K562 (cell line): ENCODE data around the gene CUL4B. TPM values are rescaled to one million over a fixed set of nuclear protein-coding genes. Genes with fewer than 3 reads are reported as not detected.

ENCODE experiments used
- ATAC-seq: fragments of 200-7000 bp; cut with Tn5 transposase; 3 replicates; pipeline ENCODE4 v1.9.1; 2020; ENCODE audit warnings: moderate library complexity
- BruUV-seq: library from RNA; stranded (reverse); fragments of 400-500 nt; replicated peaks from 2 replicates; lab custom pipeline; 2021; lab: Mats Ljungman, UMichigan
- CTCF ChIA-PET: fragments of 300-600 bp; formaldehyde crosslinking; extraction: SDS; loops from one replicate; lab custom pipeline; 2021; ENCODE audit warnings: low intra/inter-chr PET ratio; lab: Yijun Ruan, JAX
- POLR2A ChIA-PET: fragments of 300-600, 350-650 bp; sonication (Branson Sonifier 250); formaldehyde crosslinking; extraction: SDS; loops from one replicate; lab custom pipeline; 2021; ENCODE audit warnings: antibody characterized with exemption, inconsistent platforms; lab: Yijun Ruan, JAX
- DNase-seq, 4 experiments: peaks; one replicate each; pipeline versions ENCODE4 v3.0.0 to v3.0.0-alpha.2; 2011 to 2018; ENCODE audit warnings: low spot score in 3 of 4, mixed read lengths in 3 of 4; ENCODE audit errors: extremely low read depth in 1 of 4
- FAIRE-seq: peaks from 2 replicates; lab custom pipeline; 2011; peaks lifted over from hg19 to GRCh38; lab: Jason Lieb, UNC
- H2AFZ ChIP-seq: 2 replicates; pipeline ENCODE4 v1.6.0; 2011; ENCODE audit warnings: low read depth, low read length, control low read depth, inconsistent platforms
- H3K27ac ChIP-seq: fragments of 200-600 bp; 3 replicates; pipeline ENCODE4 v1.8.0; 2011; ENCODE audit warnings: low read depth, mild to moderate bottlenecking, control low read depth, inconsistent platforms, low read length, moderate library complexity, mixed read lengths; ENCODE audit errors: extremely low read depth
- H3K27me3 ChIP-seq, 2 experiments: fragments of 300-600 bp in 1 of 2; 2 replicates in 1 of 2; 3 replicates in 1 of 2; pipeline versions ENCODE4 v1.6.0 to v1.8.0; 2011; ENCODE audit warnings: inconsistent platforms in 2 of 2, low read length in 2 of 2, mild to moderate bottlenecking in 1 of 2, mixed read lengths in 1 of 2, moderate library complexity in 1 of 2; ENCODE audit not compliant: control insufficient read depth in 2 of 2, insufficient read depth in 2 of 2
- H3K36me3 ChIP-seq: fragments of 300-600 bp; 3 replicates; pipeline ENCODE4 v1.8.0; 2011; ENCODE audit warnings: mild to moderate bottlenecking, low read length, inconsistent platforms; ENCODE audit not compliant: control insufficient read depth, insufficient read depth
- H3K4me1 ChIP-seq, 2 experiments: fragments of 200-600 bp in 1 of 2; replicated peaks in 1 of 2; 2 replicates in 1 of 2; 3 replicates in 1 of 2; pipeline versions ENCODE4 v1.5.1 to v1.8.0; 2011; ENCODE audit warnings: inconsistent platforms in 2 of 2, low read length in 2 of 2, mild to moderate bottlenecking in 1 of 2, mixed read lengths in 1 of 2, moderate library complexity in 1 of 2; ENCODE audit not compliant: control insufficient read depth in 2 of 2, insufficient read depth in 2 of 2
- H3K4me2 ChIP-seq: 2 replicates; pipeline ENCODE4 v1.6.1; 2011; ENCODE audit warnings: low read length, control low read depth, inconsistent platforms, mixed read lengths; ENCODE audit not compliant: insufficient read depth
- H3K4me3 ChIP-seq: fragments of 200-600 bp; sonication (generic), shearing (Covaris generic); 2 replicates; pipeline ENCODE4 v1.5.1; 2016; ENCODE audit warnings: control low read depth, inconsistent platforms
- H3K79me2 ChIP-seq: fragments of 200-600 bp; 3 replicates; pipeline ENCODE4 v1.8.0; 2011; ENCODE audit warnings: low read length, inconsistent platforms; ENCODE audit not compliant: control insufficient read depth, insufficient read depth
- H3K9ac ChIP-seq, 2 experiments: 2 replicates each; pipeline versions ENCODE4 v1.6.0 to v1.6.1; 2011; ENCODE audit warnings: low read depth in 2 of 2, low read length in 2 of 2, control low read depth in 1 of 2, inconsistent platforms in 1 of 2, mild to moderate bottlenecking in 1 of 2, mixed read lengths in 1 of 2; ENCODE audit not compliant: insufficient read depth in 1 of 2
- H3K9me1 ChIP-seq: one replicate; pipeline ENCODE4 v1.6.0; 2011; ENCODE audit warnings: inconsistent platforms, mild to moderate bottlenecking, low read length, moderate library complexity; ENCODE audit not compliant: control insufficient read depth, insufficient read depth
- H3K9me3 ChIP-seq: replicated peaks from 2 replicates; pipeline ENCODE4 v1.5.1; 2011; ENCODE audit warnings: low read depth, low read length, inconsistent platforms; ENCODE audit not compliant: control insufficient read depth, insufficient read depth
- H4K20me1 ChIP-seq: replicated peaks from 2 replicates; pipeline ENCODE4 v1.6.1; 2011; ENCODE audit warnings: low read length, inconsistent platforms, mixed read lengths; ENCODE audit not compliant: control insufficient read depth, insufficient read depth
- ARID4B ChIP-seq: sonication (generic); formaldehyde crosslinking; IDR thresholded peaks from 2 replicates; pipeline ENCODE4 v1.8.0; 2022; ENCODE audit warnings: mild to moderate bottlenecking, missing genetic modification reagents
- BACH1 ChIP-seq: fragments of 200-800 bp; sonication (Bioruptor generic); IDR thresholded peaks from 2 replicates; pipeline ENCODE4 v1.6.1; 2016; ENCODE audit warnings: missing genetic modification characterization, missing compliant biosample characterization
- BRD9 ChIP-seq: fragments of 450-650 bp; IDR thresholded peaks from 2 replicates; pipeline ENCODE4 v1.6.1; 2018; ENCODE audit warnings: low read depth; ENCODE audit not compliant: partially characterized antibody
- C11orf30 ChIP-seq: fragments of 450-650 bp; IDR thresholded peaks from 2 replicates; pipeline ENCODE4 v1.6.1; 2016; ENCODE audit warnings: low read depth, mild to moderate bottlenecking
- MAFF ChIP-seq: IDR thresholded peaks from 2 replicates; pipeline ENCODE4 v1.6.1; 2012; ENCODE audit warnings: low read length, improper control_type of control experiment
- MAFG ChIP-seq: fragments of 450-650 bp; conservative IDR thresholded peaks from 2 replicates; pipeline ENCODE4 v1.6.1; 2016; ENCODE audit warnings: missing genetic modification characterization, missing compliant biosample characterization
- MAFK ChIP-seq: IDR thresholded peaks from 2 replicates; pipeline ENCODE4 v1.6.1; 2011; ENCODE audit warnings: low read length, improper control_type of control experiment
- NFIC ChIP-seq: fragments of 450-650 bp; IDR thresholded peaks from 2 replicates; pipeline ENCODE4 v1.6.1; 2017; ENCODE audit warnings: mild to moderate bottlenecking, inconsistent platforms
- PHB ChIP-seq: fragments of 250-450 bp; sonication (Bioruptor Pico); IDR thresholded peaks from 2 replicates; pipeline ENCODE4 v1.5.0; 2021
- PTBP1 ChIP-seq: fragments of 200-400 bp; formaldehyde crosslinking; IDR thresholded peaks from 2 replicates; pipeline ENCODE4 v1.6.1; 2017; ENCODE audit warnings: low read depth, low read length
- SOX6 ChIP-seq: fragments of 450-650 bp; IDR thresholded peaks from 2 replicates; pipeline ENCODE4 v1.6.1; 2014; ENCODE audit warnings: mild to moderate bottlenecking
- ZBTB11 ChIP-seq, 3 experiments: fragments of 200-800 bp in 1 of 3; fragments of 250-450 bp in 1 of 3; fragments of 450-650 bp in 1 of 3; sonication (Bioruptor Pico) in 1 of 3; sonication (Bioruptor generic) in 1 of 3; formaldehyde crosslinking in 1 of 3; IDR thresholded peaks; 2 replicates each; pipeline versions ENCODE4 v1.6.1 to v1.8.0; 2016 to 2022; ENCODE audit warnings: mild to moderate bottlenecking in 2 of 3, missing genetic modification characterization in 2 of 3, missing compliant biosample characterization in 1 of 3, moderate library complexity in 1 of 3
- ZNF282 ChIP-seq: sonication (generic); formaldehyde crosslinking; IDR thresholded peaks from 2 replicates; pipeline ENCODE4 v1.8.1; 2023; ENCODE audit warnings: missing genetic modification reagents
- ZNF316 ChIP-seq: fragments of 450-650 bp; IDR thresholded peaks from 2 replicates; pipeline ENCODE4 v1.6.1; 2016
- ZNF655 ChIP-seq: fragments of 250-450 bp; sonication (Bioruptor Pico); IDR thresholded peaks from 2 replicates; pipeline ENCODE4 v1.5.0; 2021
- WGBS: fragments of 100-300 bp; shearing (Covaris generic); methylation state at CpG from one replicate; pipeline ENCODE4 v1.1.6; 2016; ENCODE audit warnings: low coverage, mixed read lengths; ENCODE audit not compliant: insufficient coverage; ENCODE audit errors: missing lambda C conversion rate; 5-methylcytosine and 5-hydroxymethylcytosine counted together
- in situ Hi-C: fragments of 300-500 bp; cut with MboI; formaldehyde crosslinking; loops from 4 replicates; pipeline ENCODE4 v1.15.0; 2018; ENCODE audit warnings: inconsistent platforms, mixed read lengths
- intact Hi-C: fragments of 100-400 bp; cut with micrococcal nuclease; formaldehyde crosslinking; loops from 2 replicates; pipeline ENCODE4 v1.14.2; 2022
- polyA plus RNA-seq, 8 experiments: library from polyadenylated mRNA; depleted of rRNA in 4 of 8; stranded (reverse) in 5 of 8; unstranded in 3 of 8; fragments of >200 nt; fragmentation: Nextera tagmentation in 2 of 8; fragmentation: Illumina TruSeq in 1 of 8; extraction: Ambion mirVana in 2 of 8; extraction: Trizol in 1 of 8; gene quantifications; 2 replicates each; pipeline versions ENCODE4 v1.2.1 to v1.2.3, GENCODE V29; 2011 to 2014; ENCODE audit warnings: inconsistent platforms in 1 of 8, missing spikeins in 1 of 8
- total RNA-seq, 7 experiments: library from RNA; depleted of rRNA in 6 of 7; stranded (reverse); fragments of >200 nt in 6 of 7; fragmentation: Illumina TruSeq in 2 of 7; extraction: Trizol in 2 of 7; gene quantifications; 2 replicates each; pipeline versions ENCODE4 v1.2.1 to v1.2.3, GENCODE V29; 2011 to 2021; ENCODE audit warnings: low replicate concordance in 1 of 7

CUL4B gene
- total and polyA plus RNA-seq, 9 of the 15 experiments (the other 6 are each of a cell fraction or from before 2014, with no cell fraction given), result 15.0 to 41.7 (median 37.5) TPM

- H3K4me1 ChIP-seq, result no peaks in the 10 kb centered on the region
- H3K4me2 ChIP-seq, result no peak overlapping the region
- no peak overlapping the region for H2AFZ ChIP-seq
- H3K27me3 ChIP-seq, result 0 out of 5 replicates have a peak, but pooled peaks cover 0 to 2% of the 10 kb centered on the region in 2 experiments
- H3K79me2 ChIP-seq, result no peaks in the 10 kb centered on the region
- no peak for ATAC-seq
- H3K9ac ChIP-seq, result no peak overlapping the region
- intact Hi-C loops, result no loop called here
- CTCF ChIA-PET, result no interaction called here
- no peaks in the 10 kb centered on the region for H3K9me3 ChIP-seq
- H4K20me1 ChIP-seq, result no peaks in the 10 kb centered on the region
- H3K36me3 ChIP-seq, result no peaks in the 10 kb centered on the region
- DNase-seq, result no peak
- POLR2A ChIA-PET, result no interaction called here
- WGBS, result 11% methylated on average over 2 of the region's 2 CpGs
- in situ Hi-C loops, result no loop called here
- H3K9me1 ChIP-seq, result no peaks in the 10 kb centered on the region
- no peak overlapping the region for H3K4me3 ChIP-seq
- BruUV-seq, result no TSS peak
- no peak overlapping the region for H3K27ac ChIP-seq
- no peak for FAIRE-seq
- TF ChIP-seq ZNF282 (CRISPR knock-in tag) (no peak), BRD9 (no peak), BACH1 (tag) (no peak), MAFF (peak; percentile 66), ZNF655 (no peak), ZBTB11 (CRISPR knock-in tag; IDR thresholded peaks at IDR 0.05) (no peak), PHB (no peak), PTBP1 (no peak), NFIC (no peak), MAFK (peak; percentile 66), ARID4B (no peak), MAFG (tag) (peak; percentile 64), ZNF316 (peak; percentile 84), C11orf30 (peak; percentile 62), SOX6 (no peak)
Measured at GRCh38 chrX:120585702-120586101, 24.9 kb upstream of the CUL4B start.
